ENCODE data around the gene PTPRM. TPM values are rescaled to one million over a fixed set of nuclear protein-coding genes. Genes with fewer than 3 reads are reported as not detected.
A peak's percentile ranks its signal among the peaks of the same experiment; 100 is the strongest.

The PTPRM gene
- polyA plus RNA-seq, 1 donor (not counting 4 experiments of a cell fraction or from before 2014, with no cell fraction given): 54.5 TPM

DNA sequence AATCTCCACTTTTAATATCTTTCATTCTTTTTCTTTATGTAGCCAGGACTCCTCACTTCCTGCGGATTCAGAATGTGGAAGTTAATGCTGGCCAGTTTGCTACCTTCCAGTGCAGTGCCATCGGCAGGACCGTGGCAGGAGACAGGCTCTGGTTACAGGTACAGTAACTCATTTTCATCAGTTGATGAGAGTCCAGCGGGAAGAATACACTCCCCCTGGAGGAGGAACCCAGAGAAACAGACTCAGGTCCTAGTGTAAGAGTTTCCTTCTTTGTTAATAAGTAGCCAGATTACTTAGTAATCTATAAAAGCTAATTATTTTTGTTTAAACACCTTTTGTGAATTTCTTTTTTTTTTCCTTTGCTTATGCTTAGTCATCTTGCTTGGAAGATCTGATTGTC lies 359.4 kb downstream of the PTPRM start:
- no peak overlapping the region for H3K27ac ChIP-seq (ENCODE audit: control insufficient read depth, insufficient read depth, low read length)
- H3K4me3 ChIP-seq (ENCODE audit: control insufficient read depth in 2 of 3, extremely low read depth in 1 of 3, insufficient read depth in 2 of 3, low read depth in 1 of 3, low read length in 3 of 3): no peak overlapping the region
- no peaks in the 10 kb centered on the region for H3K27me3 ChIP-seq (ENCODE audit: control insufficient read depth, extremely low read depth, insufficient read depth, low read length)
- FAIRE-seq (no peak), DNase-seq (ENCODE audit: low read depth, low spot score) (no peak)
- H3K9me3 ChIP-seq (ENCODE audit: control insufficient read depth, low read depth, low read length): no peaks in the 10 kb centered on the region
- H3K36me3 ChIP-seq (ENCODE audit: control insufficient read depth in 2 of 2, extremely low read depth in 1 of 2, insufficient read depth in 2 of 2, low read length in 2 of 2): no peaks in the 10 kb centered on the region
- no peak overlapping the region for H3K9ac ChIP-seq (ENCODE audit: control insufficient read depth, extremely low read depth, insufficient read depth, low read length)
- peaks cover 18% of the 10 kb centered on the region for H3K4me1 ChIP-seq (ENCODE audit: control insufficient read depth, extremely low read depth, insufficient read depth, low read length)
- no peak for TF ChIP-seq EZH2 (IDR thresholded peaks at IDR 0.05; ENCODE audit: low read length)
- peak; percentile 25 to 35 (median 29) for TF ChIP-seq CTCF (optimal IDR thresholded peaks at IDR 0.05 in 1 of 3, IDR thresholded peaks at IDR 0.05 in 1 of 3, conservative IDR thresholded peaks at IDR 0.05 in 1 of 3; ENCODE audit: extremely low read depth in 1 of 3, insufficient read depth in 2 of 3, low read length in 3 of 3)
- no peak overlapping the region for H3K4me2 ChIP-seq (ENCODE audit: control insufficient read depth, extremely low read depth, insufficient read depth, low read depth, low read length)
- no peaks in the 10 kb centered on the region for H3K79me2 ChIP-seq (ENCODE audit: control insufficient read depth, insufficient read depth, low read length)
- H4K20me1 ChIP-seq (ENCODE audit: control insufficient read depth, extremely low read depth, insufficient read depth, low read length): no peaks in the 10 kb centered on the region
- no peaks in the 10 kb centered on the region for H3K9me1 ChIP-seq (ENCODE audit: control insufficient read depth, extremely low read depth, insufficient read depth, low read length)
- dilution Hi-C loops (cut with MboI; ENCODE audit: extremely low pct_ligation_motif_present, low sequenced_read_pairs): no loop called here
- H2AFZ ChIP-seq (ENCODE audit: control insufficient read depth, low read length): no peak overlapping the region

DNA sequence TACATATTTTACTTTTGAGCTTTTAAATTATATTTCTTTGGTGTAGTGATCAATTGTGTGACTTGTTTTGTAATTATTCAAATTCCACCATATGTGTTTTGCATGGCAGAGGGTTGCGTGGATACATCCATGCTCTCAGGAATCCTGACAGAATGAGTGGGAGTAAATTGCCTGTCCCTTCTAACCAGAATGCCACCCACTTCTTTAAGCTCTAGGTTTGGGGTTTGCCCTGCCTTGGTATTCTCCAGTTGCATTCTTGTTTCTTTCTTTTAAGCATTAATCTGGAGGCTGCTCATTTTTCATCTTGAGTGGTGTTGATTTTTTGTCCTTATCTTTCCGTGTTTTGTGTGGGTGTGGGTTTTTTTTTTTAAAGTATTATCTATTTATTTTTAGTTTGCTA lies 360.0 kb downstream of the PTPRM start:
- Histone ChIP-seq H3K36me3 (ENCODE audit: control insufficient read depth in 2 of 2, extremely low read depth in 1 of 2, insufficient read depth in 2 of 2, low read length in 2 of 2) (no peaks in the 10 kb centered on the region), H2AFZ (ENCODE audit: control insufficient read depth, low read length) (no peak overlapping the region), H3K9ac (ENCODE audit: control insufficient read depth, extremely low read depth, insufficient read depth, low read length) (no peak overlapping the region), H3K9me3 (ENCODE audit: control insufficient read depth, low read depth, low read length) (no peaks in the 10 kb centered on the region), H4K20me1 (ENCODE audit: control insufficient read depth, extremely low read depth, insufficient read depth, low read length) (no peaks in the 10 kb centered on the region), H3K4me2 (ENCODE audit: control insufficient read depth, extremely low read depth, insufficient read depth, low read depth, low read length) (no peak overlapping the region), H3K4me1 (ENCODE audit: control insufficient read depth, extremely low read depth, insufficient read depth, low read length) (peaks cover 12% of the 10 kb centered on the region), H3K9me1 (ENCODE audit: control insufficient read depth, extremely low read depth, insufficient read depth, low read length) (no peaks in the 10 kb centered on the region), H3K4me3 (ENCODE audit: control insufficient read depth in 2 of 3, extremely low read depth in 1 of 3, insufficient read depth in 2 of 3, low read depth in 1 of 3, low read length in 3 of 3) (no peak overlapping the region), H3K27me3 (ENCODE audit: control insufficient read depth, extremely low read depth, insufficient read depth, low read length) (no peaks in the 10 kb centered on the region), H3K27ac (ENCODE audit: control insufficient read depth, insufficient read depth, low read length) (no peak overlapping the region), H3K79me2 (ENCODE audit: control insufficient read depth, insufficient read depth, low read length) (no peaks in the 10 kb centered on the region)
- TF ChIP-seq CTCF (optimal IDR thresholded peaks at IDR 0.05 in 1 of 3, IDR thresholded peaks at IDR 0.05 in 1 of 3, conservative IDR thresholded peaks at IDR 0.05 in 1 of 3; ENCODE audit: extremely low read depth in 1 of 3, insufficient read depth in 2 of 3, low read length in 3 of 3): no peak
- dilution Hi-C loops (cut with MboI; ENCODE audit: extremely low pct_ligation_motif_present, low sequenced_read_pairs): no loop called here
- no peak for DNase-seq (ENCODE audit: low read depth, low spot score)
- no peak for FAIRE-seq
